GM18951 (cell line): Measurements from ENCODE around the gene QSOX1.
"Not testable (repeated sequence)": the region's sequence is repeated elsewhere in the genome, so short reads cannot be mapped to it uniquely, and the experiment has no call there.

Experiments used
- POLR2A ChIP-seq: IDR thresholded peaks from 4 replicates; pipeline ENCODE4 v1.6.1; 2011; ENCODE audit warnings: mild to moderate bottlenecking; ENCODE audit not compliant: insufficient read length, insufficient read depth; ENCODE audit errors: extremely low read depth
- in situ Hi-C: fragments of 300-500 bp; cut with MboI; formaldehyde crosslinking; loops from one replicate; pipeline ENCODE4 v1.12.0; 2022; ENCODE audit warnings: low sequenced_read_pairs, mixed read lengths, inconsistent platforms; ENCODE audit not compliant: unreplicated experiment

The QSOX1 gene

GRCh38 chr1:180154325-180155181 is at the start of gene QSOX1:
QSOX1 (plus strand) TSS chr1:180154869; CDS start chr1:180154908, 39 bp downstream.
- peak; percentile 74 for TF ChIP-seq POLR2A
- in situ Hi-C loops = no loop called here

- no peak for TF ChIP-seq POLR2A
Measured at GRCh38 chr1:180112091-180112490, 42.6 kb upstream of the QSOX1 start.

GRCh38 chr1:180112984-180113647 is 41.6 kb upstream of the QSOX1 start:
- no peak for TF ChIP-seq POLR2A
- in situ Hi-C loops = no loop called here

More at GRCh38 chr1:180112091-180112490, 42.6 kb upstream of the QSOX1 start:
- in situ Hi-C loops = no loop called here

- TF ChIP-seq POLR2A = no peak
- in situ Hi-C loops = no loop called here
Measured at GRCh38 chr1:180114396-180114945, 40.2 kb upstream of the QSOX1 start.

- in situ Hi-C loops = no loop called here
- TF ChIP-seq POLR2A = no peak
Measured at GRCh38 chr1:180116964-180117763, 37.5 kb upstream of the QSOX1 start.

GRCh38 chr1:180117764-180118116 is 36.9 kb upstream of the QSOX1 start:
- TF ChIP-seq POLR2A = no peak
- in situ Hi-C loops = no loop called here

- in situ Hi-C loops = no loop called here
- no peak for TF ChIP-seq POLR2A
Measured at GRCh38 chr1:180119837-180120236, 34.8 kb upstream of the QSOX1 start.

GRCh38 chr1:180123463-180123936 is 31.2 kb upstream of the QSOX1 start:
- in situ Hi-C loops = no loop called here

GRCh38 chr1:180130651-180131050 is 24.0 kb upstream of the QSOX1 start:
- in situ Hi-C loops = no loop called here

More at GRCh38 chr1:180123463-180123936, 31.2 kb upstream of the QSOX1 start:
- TF ChIP-seq POLR2A = no peak

GRCh38 chr1:180131510-180131909 is 23.2 kb upstream of the QSOX1 start:
- TF ChIP-seq POLR2A = no peak
- in situ Hi-C loops = no loop called here

More at GRCh38 chr1:180130651-180131050, 24.0 kb upstream of the QSOX1 start:
- TF ChIP-seq POLR2A = no peak

- no peak for TF ChIP-seq POLR2A
- in situ Hi-C loops = no loop called here
Measured at GRCh38 chr1:180133193-180133592, 21.5 kb upstream of the QSOX1 start.

GRCh38 chr1:180133688-180134087 is 21.0 kb upstream of the QSOX1 start:
- in situ Hi-C loops = not testable (repeated sequence)

GRCh38 chr1:180135535-180135934 is 19.1 kb upstream of the QSOX1 start:
- in situ Hi-C loops = no loop called here
- no peak for TF ChIP-seq POLR2A

GRCh38 chr1:180136331-180136967 is 18.2 kb upstream of the QSOX1 start:
- TF ChIP-seq POLR2A = no peak
- in situ Hi-C loops = no loop called here
